Activated naive CD8-positive, alpha-beta T cell (primary cell): Measurements from ENCODE around the gene ZNF202.
A peak's percentile ranks its signal among the peaks of the same experiment; 100 is the strongest.

Experiments
- H3K27ac Mint-ChIP-seq: one replicate; pipeline ENCODE4 v1.8.0; 2021; ENCODE audit warnings: mixed read lengths
- H3K27me3 Mint-ChIP-seq: one replicate; pipeline ENCODE4 v1.8.0; 2021; ENCODE audit warnings: mixed read lengths
- H3K36me3 Mint-ChIP-seq: one replicate; pipeline ENCODE4 v1.8.0; 2021; ENCODE audit warnings: mixed read lengths
- H3K4me1 Mint-ChIP-seq: one replicate; pipeline ENCODE4 v1.8.0; 2021; ENCODE audit warnings: low read depth, mixed read lengths
- H3K4me3 Mint-ChIP-seq: one replicate; pipeline ENCODE4 v1.8.0; 2021; ENCODE audit warnings: mild to moderate bottlenecking, mixed read lengths
- H3K9me3 Mint-ChIP-seq: one replicate; pipeline ENCODE4 v1.8.0; 2021; ENCODE audit warnings: low read depth, mixed read lengths

ZNF202 gene

GRCh38 chr11:123741159-123742030 is at the start of gene ZNF202:
Gene ZNF202, minus strand, starts transcription at chr11:123741660. Its CDS starts 10,772 bp downstream, at chr11:123730888.
- Mint-ChIP-seq H3K4me1 (peaks cover 39% of the 10 kb centered on the region), H3K27me3 (no peaks in the 10 kb centered on the region)

GRCh38 chr11:123783536-123783935 is 42.1 kb upstream of the ZNF202 start:
- Mint-ChIP-seq H3K4me3 (no peak overlapping the region), H3K9me3 (no peaks in the 10 kb centered on the region), H3K27ac (no peak overlapping the region), H3K4me1 (no peaks in the 10 kb centered on the region), H3K36me3 (no peaks in the 10 kb centered on the region), H3K27me3 (peaks cover 9% of the 10 kb centered on the region)

More at GRCh38 chr11:123741159-123742030, at the start of gene ZNF202:
- Mint-ChIP-seq H3K9me3 (no peaks in the 10 kb centered on the region), H3K4me3 (peak within 1 kb of the TSS; percentile 97), H3K27ac (peak within 1 kb of the TSS; percentile 97), H3K36me3 (peaks cover 9% of the 10 kb centered on the region)

GRCh38 chr11:123778511-123778910 is 37.1 kb upstream of the ZNF202 start:
- Mint-ChIP-seq H3K4me3 (no peak overlapping the region), H3K4me1 (no peaks in the 10 kb centered on the region), H3K36me3 (no peaks in the 10 kb centered on the region), H3K27me3 (peaks cover 11% of the 10 kb centered on the region), H3K27ac (no peak overlapping the region), H3K9me3 (no peaks in the 10 kb centered on the region)

DNA sequence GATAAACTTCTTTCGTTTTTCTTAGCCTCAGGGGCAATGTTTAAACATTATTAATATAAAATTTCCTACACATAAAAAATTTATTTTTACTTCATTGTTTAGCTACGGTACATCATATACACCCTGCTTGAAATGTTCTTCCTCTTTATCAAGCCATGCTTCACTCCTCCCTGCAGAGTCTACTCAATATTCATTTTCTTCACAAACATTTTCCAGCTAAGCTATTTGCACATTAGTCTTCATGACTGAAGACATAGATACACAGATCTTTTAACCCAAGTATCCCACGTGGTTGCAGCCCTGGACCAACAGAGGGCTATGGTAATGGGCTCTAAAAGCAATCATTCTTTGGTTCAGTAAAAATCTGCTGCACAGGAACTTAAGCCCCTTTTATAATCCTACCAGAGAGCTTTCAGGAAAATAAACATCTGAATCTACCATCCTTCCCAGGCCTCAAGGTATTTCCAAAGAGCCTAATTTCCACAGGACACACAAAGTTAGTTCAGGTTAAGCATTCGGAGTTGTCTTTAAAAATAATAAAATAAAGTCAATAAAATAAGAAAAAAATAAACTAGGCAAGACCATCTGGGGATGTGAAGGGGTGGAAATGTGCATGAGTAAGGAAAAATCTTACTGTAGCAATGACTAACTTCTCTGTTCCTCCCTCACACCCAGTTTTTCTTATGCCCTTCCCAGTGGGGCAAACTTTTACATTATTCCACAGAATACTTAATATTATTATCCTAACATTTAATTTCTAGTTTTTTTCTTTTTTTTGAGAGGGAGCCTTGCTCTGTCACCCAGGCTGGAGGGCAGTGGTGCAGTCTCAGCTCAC is 34.5 kb upstream of the ZNF202 start:
- Mint-ChIP-seq H3K4me1 (no peaks in the 10 kb centered on the region), H3K4me3 (no peak overlapping the region), H3K9me3 (no peaks in the 10 kb centered on the region), H3K27ac (no peak overlapping the region), H3K36me3 (no peaks in the 10 kb centered on the region), H3K27me3 (peaks cover 9% of the 10 kb centered on the region)

- Mint-ChIP-seq H3K27me3 (peaks cover 9% of the 10 kb centered on the region), H3K4me3 (no peak overlapping the region), H3K4me1 (no peaks in the 10 kb centered on the region), H3K27ac (no peak overlapping the region), H3K36me3 (no peaks in the 10 kb centered on the region), H3K9me3 (no peaks in the 10 kb centered on the region)
Observed at GRCh38 chr11:123775289-123775688, 33.8 kb upstream of the ZNF202 start.

GRCh38 chr11:123773959-123774358 is 32.5 kb upstream of the ZNF202 start:
- Mint-ChIP-seq H3K4me3 (no peak overlapping the region), H3K27ac (no peak overlapping the region), H3K4me1 (no peaks in the 10 kb centered on the region), H3K27me3 (peaks cover 6% of the 10 kb centered on the region), H3K9me3 (no peaks in the 10 kb centered on the region), H3K36me3 (no peaks in the 10 kb centered on the region)

DNA sequence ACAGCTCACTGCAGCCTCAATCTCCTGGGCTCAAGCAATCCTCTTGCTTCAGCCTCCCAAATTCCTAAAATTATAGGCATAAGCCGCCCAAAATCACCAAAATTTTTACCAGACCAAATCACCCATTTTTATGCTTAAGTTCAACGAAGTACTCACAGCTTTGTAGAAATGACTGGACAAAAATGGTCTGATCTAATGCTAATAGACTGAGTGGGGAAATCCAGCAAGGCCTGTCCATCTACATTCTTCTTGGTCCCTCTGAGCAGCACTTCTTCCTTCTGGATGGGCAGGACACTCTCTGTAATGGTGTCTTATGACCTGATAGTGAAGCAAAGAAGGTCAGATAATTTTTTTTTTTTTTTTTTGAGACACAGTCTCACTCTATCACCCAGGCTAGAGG is 31.6 kb upstream of the ZNF202 start:
- Mint-ChIP-seq H3K4me3 (no peak overlapping the region), H3K4me1 (no peaks in the 10 kb centered on the region), H3K27me3 (peaks cover 5% of the 10 kb centered on the region), H3K36me3 (no peaks in the 10 kb centered on the region), H3K27ac (no peak overlapping the region), H3K9me3 (no peaks in the 10 kb centered on the region)

DNA sequence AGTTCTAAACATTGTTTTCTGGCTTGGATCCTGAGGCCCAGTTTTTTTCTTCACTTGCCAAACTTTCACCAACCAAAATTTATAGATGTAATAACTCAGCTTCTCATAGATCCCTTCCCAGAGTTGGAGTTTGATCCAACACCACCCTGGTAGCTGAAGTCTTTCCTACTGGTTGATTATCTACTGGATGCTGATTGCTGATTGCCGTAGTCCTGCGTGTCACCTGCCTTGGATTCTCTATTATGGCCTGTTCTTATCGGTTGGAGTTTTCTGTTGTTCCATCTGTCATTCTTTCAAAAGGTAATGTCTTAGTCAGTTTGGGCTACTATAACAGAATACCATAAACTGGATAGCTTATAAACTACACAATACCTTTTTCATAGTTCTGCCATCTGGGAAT is 30.2 kb upstream of the ZNF202 start:
- Mint-ChIP-seq H3K4me3 (no peak overlapping the region), H3K4me1 (no peaks in the 10 kb centered on the region), H3K27me3 (no peaks in the 10 kb centered on the region), H3K9me3 (no peaks in the 10 kb centered on the region), H3K36me3 (no peaks in the 10 kb centered on the region), H3K27ac (no peak overlapping the region)

- H3K36me3 Mint-ChIP-seq, result no peaks in the 10 kb centered on the region
- no peaks in the 10 kb centered on the region for H3K27me3 Mint-ChIP-seq
- H3K27ac Mint-ChIP-seq, result no peak overlapping the region
- H3K9me3 Mint-ChIP-seq, result no peaks in the 10 kb centered on the region
- no peak overlapping the region for H3K4me3 Mint-ChIP-seq
- no peaks in the 10 kb centered on the region for H3K4me1 Mint-ChIP-seq
Observed at GRCh38 chr11:123770712-123771111, 29.3 kb upstream of the ZNF202 start.

DNA sequence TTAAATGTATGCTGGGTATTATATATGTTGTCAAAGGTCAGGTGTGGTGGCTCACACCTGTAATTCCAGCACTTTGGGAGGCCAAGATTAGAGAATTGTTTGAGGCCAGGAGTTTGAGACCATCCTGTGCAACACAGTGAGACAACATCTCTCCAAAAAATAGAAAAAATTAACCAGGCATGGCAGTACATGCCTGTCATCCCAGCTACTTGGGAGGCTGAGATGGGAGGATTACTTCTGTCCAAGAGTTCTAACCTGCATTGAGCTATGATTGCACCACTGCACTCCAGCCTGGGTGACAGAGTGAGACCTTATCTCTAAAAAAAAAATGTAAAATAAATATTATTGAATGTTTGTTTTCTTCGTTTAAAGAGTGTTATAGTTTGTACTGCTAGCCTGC is 24.1 kb upstream of the ZNF202 start:
- H3K4me3 Mint-ChIP-seq, result no peak overlapping the region
- H3K27me3 Mint-ChIP-seq, result no peaks in the 10 kb centered on the region
- H3K4me1 Mint-ChIP-seq, result no peaks in the 10 kb centered on the region
- peaks cover 23% of the 10 kb centered on the region for H3K9me3 Mint-ChIP-seq
- peaks cover 6% of the 10 kb centered on the region for H3K36me3 Mint-ChIP-seq
- H3K27ac Mint-ChIP-seq, result no peak overlapping the region

- Mint-ChIP-seq H3K36me3 (peaks cover 6% of the 10 kb centered on the region), H3K27me3 (peaks cover 4% of the 10 kb centered on the region), H3K9me3 (peaks cover 23% of the 10 kb centered on the region), H3K27ac (no peak overlapping the region), H3K4me1 (no peaks in the 10 kb centered on the region), H3K4me3 (no peak overlapping the region)
Observed at GRCh38 chr11:123762422-123762821, 21.0 kb upstream of the ZNF202 start.

DNA sequence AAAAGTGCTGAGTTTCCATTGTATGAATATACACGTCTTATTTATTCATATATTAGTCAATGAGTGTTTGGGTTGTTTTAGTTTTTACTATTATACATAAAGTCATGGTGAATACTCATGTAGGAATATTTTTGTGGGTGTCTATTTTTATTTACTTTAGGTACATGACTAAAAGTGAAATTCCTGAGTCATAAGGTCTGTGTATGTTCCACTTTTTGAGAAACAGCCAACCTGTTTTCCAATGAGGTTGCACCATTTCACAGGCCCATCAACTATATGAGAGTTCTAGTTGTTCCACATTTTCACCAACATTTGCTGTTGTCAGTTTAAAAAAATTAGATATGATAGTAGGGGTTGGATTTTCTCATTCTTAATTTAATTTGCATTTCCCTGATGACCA is 19.4 kb upstream of the ZNF202 start:
- Mint-ChIP-seq H3K9me3 (peaks cover 23% of the 10 kb centered on the region), H3K27me3 (peaks cover 4% of the 10 kb centered on the region), H3K4me3 (no peak overlapping the region), H3K4me1 (no peaks in the 10 kb centered on the region), H3K27ac (no peak overlapping the region), H3K36me3 (peaks cover 6% of the 10 kb centered on the region)

GRCh38 chr11:123757976-123758375 is 16.5 kb upstream of the ZNF202 start:
- Mint-ChIP-seq H3K27me3 (peaks cover 12% of the 10 kb centered on the region), H3K27ac (no peak overlapping the region)

GRCh38 chr11:123755813-123756212 is 14.4 kb upstream of the ZNF202 start:
- no peaks in the 10 kb centered on the region for H3K9me3 Mint-ChIP-seq
- no peak overlapping the region for H3K4me3 Mint-ChIP-seq
- no peak overlapping the region for H3K27ac Mint-ChIP-seq
- peaks cover 5% of the 10 kb centered on the region for H3K36me3 Mint-ChIP-seq
- H3K27me3 Mint-ChIP-seq, result peaks cover 30% of the 10 kb centered on the region
- H3K4me1 Mint-ChIP-seq, result no peaks in the 10 kb centered on the region

More at GRCh38 chr11:123757976-123758375, 16.5 kb upstream of the ZNF202 start:
- H3K9me3 Mint-ChIP-seq, result peaks cover 12% of the 10 kb centered on the region
- H3K4me3 Mint-ChIP-seq, result no peak overlapping the region
- no peaks in the 10 kb centered on the region for H3K4me1 Mint-ChIP-seq
- H3K36me3 Mint-ChIP-seq, result peaks cover 6% of the 10 kb centered on the region

DNA sequence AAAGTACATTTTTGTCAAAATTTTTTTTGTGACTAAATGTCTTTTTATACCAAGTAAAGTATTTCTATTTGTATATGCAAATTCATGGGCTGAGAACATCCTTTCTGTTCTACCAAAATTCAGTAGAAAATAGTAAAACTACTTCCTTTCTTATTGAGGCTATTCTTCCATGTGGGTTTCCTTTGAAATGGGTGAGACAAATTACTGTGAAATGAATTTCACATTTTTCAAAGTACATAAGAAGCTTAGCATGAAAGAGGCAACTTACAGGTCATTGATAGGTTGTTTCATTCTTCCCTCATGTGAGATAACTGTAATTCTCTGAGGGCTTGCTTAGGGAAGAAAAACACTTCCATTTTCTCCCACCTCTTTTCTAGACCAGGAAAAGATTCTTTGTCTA is 13.9 kb upstream of the ZNF202 start:
- H3K36me3 Mint-ChIP-seq, result peaks cover 5% of the 10 kb centered on the region
- H3K4me3 Mint-ChIP-seq, result no peak overlapping the region
- H3K9me3 Mint-ChIP-seq, result no peaks in the 10 kb centered on the region
- no peaks in the 10 kb centered on the region for H3K4me1 Mint-ChIP-seq
- peaks cover 32% of the 10 kb centered on the region for H3K27me3 Mint-ChIP-seq
- H3K27ac Mint-ChIP-seq, result no peak overlapping the region
